Natural killer cell (primary cell): ENCODE data around the gene GALNT15. TPM values are rescaled to one million over a fixed set of nuclear protein-coding genes. Genes with fewer than 3 reads are reported as not detected.

Experiments used
- ATAC-seq, 3 donors: fragments of 150-1000 bp in 2 of 3; fragments of 200-7000 bp in 1 of 3; cut with Tn5 transposase; 1 replicate in 1 of 3; 2 replicates in 2 of 3; pipeline ENCODE4 v1.10.0; 2021; ENCODE audit warnings: mild to moderate bottlenecking in 2 of 3, moderate library complexity in 2 of 3
- DNase-seq, 2 donors: peaks; one replicate each; pipeline versions ENCODE4 v3.0.0 to v3.0.0-alpha.2; 2013 to 2021; ENCODE audit warnings: mixed read lengths in 1 of 2
- H3K27ac ChIP-seq: one replicate; pipeline ENCODE4 v1.5.1; 2013; ENCODE audit warnings: mild to moderate bottlenecking, low read length
- H3K27me3 ChIP-seq: one replicate; pipeline ENCODE4 v1.6.1; 2013; ENCODE audit warnings: low read length; ENCODE audit not compliant: control insufficient read depth, insufficient read depth
- H3K36me3 ChIP-seq: one replicate; pipeline ENCODE4 v1.6.1; 2013; ENCODE audit warnings: low read length; ENCODE audit not compliant: control insufficient read depth, insufficient read depth
- H3K4me1 ChIP-seq: one replicate; pipeline ENCODE4 v1.6.1; 2013; ENCODE audit warnings: low read length; ENCODE audit not compliant: control insufficient read depth, insufficient read depth
- H3K4me3 ChIP-seq: one replicate; pipeline ENCODE4 v1.5.1; 2013; ENCODE audit warnings: low read length
- H3K9me3 ChIP-seq: one replicate; pipeline ENCODE4 v1.6.1; 2013; ENCODE audit warnings: low read length; ENCODE audit not compliant: control insufficient read depth, insufficient read depth
- H3K27ac Mint-ChIP-seq, 2 donors: one replicate each; pipeline ENCODE4 v1.8.0; 2022; ENCODE audit warnings: mild to moderate bottlenecking in 2 of 2, mixed read lengths in 2 of 2, moderate library complexity in 1 of 2
- H3K27me3 Mint-ChIP-seq, 2 donors: one replicate each; pipeline ENCODE4 v1.8.0; 2022; ENCODE audit warnings: low read depth in 2 of 2, mixed read lengths in 2 of 2
- H3K36me3 Mint-ChIP-seq: one replicate; pipeline ENCODE4 v1.8.0; 2022; ENCODE audit warnings: mixed read lengths
- H3K4me1 Mint-ChIP-seq, 2 donors: one replicate each; pipeline ENCODE4 v1.8.0; 2022; ENCODE audit warnings: mixed read lengths in 2 of 2
- H3K4me3 Mint-ChIP-seq: one replicate; pipeline ENCODE4 v1.8.0; 2022; ENCODE audit warnings: mild to moderate bottlenecking, moderate library complexity, mixed read lengths
- H3K9me3 Mint-ChIP-seq, 2 donors: one replicate each; pipeline ENCODE4 v1.8.0; 2022; ENCODE audit warnings: mixed read lengths in 2 of 2
- CTCF ChIP-seq: fragments of 200-600 bp; IDR thresholded peaks from one replicate; pipeline ENCODE4 v1.8.0; 2022; ENCODE audit warnings: antibody characterized with exemption
- WGBS: methylation state at CpG from one replicate; pipeline ENCODE4 v1.1.7; 2013; ENCODE audit warnings: missing lambda C conversion rate; ENCODE audit not compliant: insufficient coverage; 5-methylcytosine and 5-hydroxymethylcytosine counted together
- intact Hi-C: fragments of 100-400 bp; cut with micrococcal nuclease; formaldehyde crosslinking; loops from one replicate; pipeline ENCODE4 v1.14.2; 2022
- total RNA-seq, 4 donors: library from RNA; stranded (reverse); fragments of 120-200 nt in 1 of 4; gene quantifications; one replicate each; pipeline versions ENCODE4 v1.2.3 to v1.2.4, GENCODE V29; 2013 to 2022

The GALNT15 gene
- total RNA-seq, 3 donors from 2014 or later (not counting 1 experiment from before 2014, with no cell fraction given) = not detected

GRCh38 chr3:16198427-16198826 is 23.9 kb downstream of the GALNT15 start:
- DNase-seq (no peak), ATAC-seq (no peak)
- no peaks in the 10 kb centered on the region for H3K9me3 ChIP-seq
- WGBS = no CpG with 5 or more reads among the region's 4 CpGs
- no peak for TF ChIP-seq CTCF
- no peaks in the 10 kb centered on the region for H3K27me3 ChIP-seq
- intact Hi-C loops = no loop called here
- H3K4me3 Mint-ChIP-seq = no peak overlapping the region
- no peak overlapping the region for H3K27ac ChIP-seq
- no peaks in the 10 kb centered on the region for H3K4me1 Mint-ChIP-seq
- H3K36me3 ChIP-seq = no peaks in the 10 kb centered on the region
- no peak overlapping the region for H3K27ac Mint-ChIP-seq
- peaks cover 7 to 20% of the 10 kb centered on the region in 2 donors for H3K27me3 Mint-ChIP-seq
- no peak overlapping the region for H3K4me3 ChIP-seq
- no peaks in the 10 kb centered on the region for H3K4me1 ChIP-seq
- no peaks in the 10 kb centered on the region for H3K9me3 Mint-ChIP-seq
- no peaks in the 10 kb centered on the region for H3K36me3 Mint-ChIP-seq

GRCh38 chr3:16199769-16200168 is 25.3 kb downstream of the GALNT15 start:
- H3K27ac ChIP-seq = no peak overlapping the region
- no peak for TF ChIP-seq CTCF
- Mint-ChIP-seq H3K27ac (no peak overlapping the region), H3K36me3 (no peaks in the 10 kb centered on the region), H3K27me3 (peaks cover 14 to 23% of the 10 kb centered on the region in 2 donors), H3K4me1 (no peaks in the 10 kb centered on the region), H3K9me3 (no peaks in the 10 kb centered on the region), H3K4me3 (no peak overlapping the region)
- intact Hi-C loops = no loop called here
- no peak for DNase-seq
- H3K27me3 ChIP-seq = no peaks in the 10 kb centered on the region
- no peaks in the 10 kb centered on the region for H3K36me3 ChIP-seq
- 64% methylated on average over 2 of the region's 2 CpGs for WGBS
- H3K9me3 ChIP-seq = no peaks in the 10 kb centered on the region
- H3K4me1 ChIP-seq = no peaks in the 10 kb centered on the region
- ATAC-seq = no peak
- no peak overlapping the region for H3K4me3 ChIP-seq

- WGBS = 90% methylated on average over 8 of the region's 8 CpGs
- TF ChIP-seq CTCF = no peak
- ATAC-seq (no peak), DNase-seq (no peak)
- Mint-ChIP-seq H3K36me3 (no peaks in the 10 kb centered on the region), H3K4me1 (no peaks in the 10 kb centered on the region), H3K4me3 (no peak overlapping the region), H3K27ac (no peak overlapping the region), H3K27me3 (peaks cover 16 to 23% of the 10 kb centered on the region in 2 donors), H3K9me3 (no peaks in the 10 kb centered on the region)
- H3K9me3 ChIP-seq = no peaks in the 10 kb centered on the region
- H3K4me1 ChIP-seq = no peaks in the 10 kb centered on the region
- H3K27me3 ChIP-seq = no peaks in the 10 kb centered on the region
- intact Hi-C loops = no loop called here
- H3K27ac ChIP-seq = no peak overlapping the region
- H3K4me3 ChIP-seq = no peak overlapping the region
- no peaks in the 10 kb centered on the region for H3K36me3 ChIP-seq
Measured at GRCh38 chr3:16200411-16200810, 25.9 kb downstream of the GALNT15 start.

- no peaks in the 10 kb centered on the region for H3K4me1 ChIP-seq
- intact Hi-C loops = no loop called here
- no peak overlapping the region for H3K27ac ChIP-seq
- Mint-ChIP-seq H3K4me1 (no peaks in the 10 kb centered on the region), H3K9me3 (no peaks in the 10 kb centered on the region), H3K4me3 (no peak overlapping the region), H3K27me3 (peaks cover 16 to 22% of the 10 kb centered on the region in 2 donors), H3K36me3 (no peaks in the 10 kb centered on the region), H3K27ac (no peak overlapping the region)
- H3K4me3 ChIP-seq = no peak overlapping the region
- no peaks in the 10 kb centered on the region for H3K9me3 ChIP-seq
- H3K27me3 ChIP-seq = no peaks in the 10 kb centered on the region
- WGBS = 68% methylated on average over 4 of the region's 4 CpGs
- no peak for TF ChIP-seq CTCF
- DNase-seq (no peak), ATAC-seq (no peak)
- H3K36me3 ChIP-seq = no peaks in the 10 kb centered on the region
Measured at GRCh38 chr3:16203031-16203430, 28.6 kb downstream of the GALNT15 start.
